SK-N-SH (cell line): ENCODE data around the gene FRY. TPM values are rescaled to one million over a fixed set of nuclear protein-coding genes. Genes with fewer than 3 reads are reported as not detected.

Experiments
- CTCF ChIA-PET: fragments of 300-600, 350-600 bp; formaldehyde crosslinking; extraction: SDS; loops from one replicate; lab custom pipeline; 2021; lab: Yijun Ruan, JAX
- POLR2A ChIA-PET: fragments of 350-600 bp; sonication (Branson Sonifier 250); formaldehyde crosslinking; extraction: SDS; loops from one replicate; lab custom pipeline; 2020; ENCODE audit warnings: antibody characterized with exemption, inconsistent platforms; lab: Yijun Ruan, JAX
- DNase-seq: peaks from one replicate; pipeline ENCODE4 v3.0.0; 2012
- H2AFZ ChIP-seq: fragments of 200-600 bp; sonication (generic); 2 replicates; pipeline ENCODE4 v1.8.1; 2016; ENCODE audit warnings: antibody characterized with exemption, mild to moderate bottlenecking, low read depth
- H3F3A ChIP-seq: fragments of 200-600 bp; sonication (generic); replicated peaks from 2 replicates; pipeline ENCODE3; 2016; ENCODE audit warnings: antibody characterized with exemption, mild to moderate bottlenecking; ENCODE audit not compliant: insufficient read depth
- H3K27ac ChIP-seq, 2 experiments: fragments of 200-500 bp in 1 of 2; fragments of 200-600 bp in 1 of 2; sonication (Bioruptor generic) in 1 of 2; sonication (generic), shearing (Covaris generic) in 1 of 2; 2 replicates each; pipeline versions ENCODE4 v1.5.1 to v1.6.1; 2014 to 2016; ENCODE audit warnings: low read depth in 2 of 2, inconsistent platforms in 1 of 2, low read length in 1 of 2, mild to moderate bottlenecking in 1 of 2, mixed read lengths in 1 of 2
- H3K27me3 ChIP-seq: fragments of 200-600 bp; sonication (generic), shearing (Covaris generic); 2 replicates; pipeline ENCODE4 v1.6.1; 2016; ENCODE audit warnings: mixed run types; ENCODE audit not compliant: insufficient read depth
- H3K36me3 ChIP-seq, 2 experiments: fragments of 200-500 bp in 1 of 2; fragments of 200-600 bp in 1 of 2; sonication (Bioruptor generic) in 1 of 2; sonication (generic) in 1 of 2; replicated peaks in 1 of 2; 2 replicates each; pipeline versions ENCODE3 to v1.5.1; 2014 to 2016; ENCODE audit warnings: low read length in 1 of 2, mild to moderate bottlenecking in 1 of 2; ENCODE audit not compliant: insufficient read depth in 2 of 2, control insufficient read depth in 1 of 2
- H3K4me1 ChIP-seq, 2 experiments: fragments of 200-500 bp in 1 of 2; fragments of 200-600 bp in 1 of 2; sonication (Bioruptor generic) in 1 of 2; sonication (generic), shearing (Covaris generic) in 1 of 2; 2 replicates each; pipeline versions ENCODE4 v1.5.1 to v1.6.1; 2014 to 2016; ENCODE audit warnings: low read depth in 1 of 2, low read length in 1 of 2, mixed run types in 1 of 2; ENCODE audit not compliant: insufficient read depth in 2 of 2, control insufficient read depth in 1 of 2
- H3K4me2 ChIP-seq: fragments of 200-600 bp; sonication (generic), shearing (Covaris generic); 2 replicates; pipeline ENCODE4 v1.6.1; 2017; ENCODE audit warnings: mixed run types
- H3K4me3 ChIP-seq, 2 experiments: fragments of 200-500 bp in 1 of 2; fragments of 200-600 bp in 1 of 2; sonication (Bioruptor generic) in 1 of 2; sonication (generic), shearing (Covaris generic) in 1 of 2; 2 replicates each; pipeline versions ENCODE4 v1.5.1 to v1.8.1; 2014 to 2016; ENCODE audit warnings: low read depth in 2 of 2, inconsistent platforms in 1 of 2, low read length in 1 of 2, mild to moderate bottlenecking in 1 of 2, mixed read lengths in 1 of 2, moderate library complexity in 1 of 2
- H3K79me2 ChIP-seq: fragments of 200-600 bp; sonication (generic); 2 replicates; pipeline ENCODE4 v1.8.1; 2017; ENCODE audit warnings: mild to moderate bottlenecking; ENCODE audit not compliant: insufficient read depth
- H3K9ac ChIP-seq: fragments of 200-600 bp; sonication (generic); 2 replicates; pipeline ENCODE4 v1.6.1; 2017; ENCODE audit warnings: mixed run types
- H3K9me2 ChIP-seq: fragments of 200-600 bp; sonication (generic); 2 replicates; pipeline ENCODE4 v1.6.1; 2017; ENCODE audit warnings: mixed run types
- H3K9me3 ChIP-seq: fragments of 200-600 bp; sonication (generic); 2 replicates; pipeline ENCODE4 v1.6.1; 2017; ENCODE audit warnings: mixed run types, mild to moderate bottlenecking, moderate library complexity
- H4K20me1 ChIP-seq: fragments of 200-600 bp; sonication (generic); 2 replicates; pipeline ENCODE4 v1.6.1; 2017; ENCODE audit warnings: mild to moderate bottlenecking, mixed run types; ENCODE audit not compliant: insufficient read depth
- ELF1 ChIP-seq: IDR thresholded peaks from 2 replicates; pipeline ENCODE4 v1.4.0; 2012
- GABPA ChIP-seq: IDR thresholded peaks from 2 replicates; pipeline ENCODE4 v1.4.0; 2012; ENCODE audit warnings: low read depth, mild to moderate bottlenecking
- GATA2 ChIP-seq: sonication (generic); formaldehyde crosslinking; IDR thresholded peaks from 2 replicates; pipeline ENCODE4 v1.5.0; 2020; ENCODE audit warnings: mild to moderate bottlenecking, missing genetic modification reagents
- POLR2AphosphoS5 ChIP-seq: IDR thresholded peaks from 2 replicates; pipeline ENCODE4 v1.6.1; 2012; ENCODE audit warnings: low read depth, low read length
- RCOR1 ChIP-seq: fragments of 150-350 bp; IDR thresholded peaks from 2 replicates; pipeline ENCODE4 v1.6.1; 2017; ENCODE audit warnings: antibody characterized with exemption, low read length
- RXRA ChIP-seq: IDR thresholded peaks from 2 replicates; pipeline ENCODE4 v1.4.0; 2012; ENCODE audit warnings: low read depth, mild to moderate bottlenecking, borderline replicate concordance
- SMC3 ChIP-seq: IDR thresholded peaks from 2 replicates; pipeline ENCODE4 v1.6.1; 2012; ENCODE audit warnings: low read depth, low read length, improper control_type of control experiment
- WGBS: methylation state at CpG from one replicate; pipeline ENCODE4 v1.1.6; 2017; ENCODE audit warnings: low lambda C conversion rate; 5-methylcytosine and 5-hydroxymethylcytosine counted together
- polyA plus RNA-seq, 3 experiments: library from polyadenylated mRNA; depleted of rRNA; stranded (reverse); fragments of >200 nt; gene quantifications; 2 replicates each; pipeline ENCODE4 v1.2.3, GENCODE V29; 2012
- TF ChIP-seq, protein P1 (sequence below): IDR thresholded peaks from 2 replicates; pipeline ENCODE4 v1.6.1; 2012; ENCODE audit warnings: mild to moderate bottlenecking, low read depth, low read length, moderate library complexity
- TF ChIP-seq, protein P2 (sequence below): fragments of 150-350 bp; IDR thresholded peaks from 2 replicates; pipeline ENCODE4 v1.6.1; 2017; ENCODE audit warnings: antibody characterized with exemption, low read length, low read depth, borderline replicate concordance
- TF ChIP-seq, protein P3 (sequence below): IDR thresholded peaks from 2 replicates; pipeline ENCODE4 v1.4.0; 2012; ENCODE audit warnings: low read depth, borderline replicate concordance
- TF ChIP-seq, protein P4 (sequence below): IDR thresholded peaks from 2 replicates; pipeline ENCODE4 v1.4.0; 2012; ENCODE audit warnings: low read depth

The FRY gene
- polyA plus RNA-seq, 1 of the 3 experiments (the other 2 are of a cell fraction), result 1.4 TPM

DNA sequence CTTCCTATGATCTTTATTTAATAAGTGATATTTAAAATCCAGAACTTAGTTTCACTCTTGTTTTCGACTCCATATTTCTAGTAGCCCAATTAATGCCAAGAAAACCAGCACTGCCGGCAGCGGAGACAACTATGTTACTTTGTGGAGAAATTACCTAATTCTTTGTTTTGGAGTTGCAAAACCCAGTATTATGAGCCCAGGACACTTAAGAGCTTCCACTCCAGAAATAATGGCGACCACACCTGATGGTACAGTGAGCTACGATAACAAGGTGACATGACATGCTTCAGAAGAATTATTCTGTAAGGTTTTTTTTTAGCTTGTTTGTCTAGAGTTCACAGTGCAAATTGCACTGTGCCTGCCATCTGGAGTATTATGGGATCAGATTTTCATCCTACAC lies 147.2 kb downstream of the FRY start:
- DNase-seq, result no peak
- H3K79me2 ChIP-seq, result no peaks in the 10 kb centered on the region
- H4K20me1 ChIP-seq, result no peaks in the 10 kb centered on the region
- no peaks in the 10 kb centered on the region for H3F3A ChIP-seq
- ChIA-PET CTCF (no interaction called here), POLR2A (no interaction called here)
- WGBS, result 85% methylated on average over 5 of the region's 5 CpGs
- no peaks in the 10 kb centered on the region for H3K27me3 ChIP-seq
- no peak for TF ChIP-seq GATA2
- TF ChIP-seq ELF1, result no peak
- no peak for TF ChIP-seq POLR2AphosphoS5
- H3K4me3 ChIP-seq, result no peak overlapping the region
- H3K9me3 ChIP-seq, result no peaks in the 10 kb centered on the region
- H3K27ac ChIP-seq, result no peak overlapping the region
- H3K4me2 ChIP-seq, result no peak overlapping the region
- H3K9me2 ChIP-seq, result no peaks in the 10 kb centered on the region
- H2AFZ ChIP-seq, result no peak overlapping the region
- H3K9ac ChIP-seq, result no peak overlapping the region
- no peaks in the 10 kb centered on the region for H3K36me3 ChIP-seq
- H3K4me1 ChIP-seq, result peaks cover 0 to 4% of the 10 kb centered on the region in 2 experiments; a peak in 2 of 4 replicates

DNA sequence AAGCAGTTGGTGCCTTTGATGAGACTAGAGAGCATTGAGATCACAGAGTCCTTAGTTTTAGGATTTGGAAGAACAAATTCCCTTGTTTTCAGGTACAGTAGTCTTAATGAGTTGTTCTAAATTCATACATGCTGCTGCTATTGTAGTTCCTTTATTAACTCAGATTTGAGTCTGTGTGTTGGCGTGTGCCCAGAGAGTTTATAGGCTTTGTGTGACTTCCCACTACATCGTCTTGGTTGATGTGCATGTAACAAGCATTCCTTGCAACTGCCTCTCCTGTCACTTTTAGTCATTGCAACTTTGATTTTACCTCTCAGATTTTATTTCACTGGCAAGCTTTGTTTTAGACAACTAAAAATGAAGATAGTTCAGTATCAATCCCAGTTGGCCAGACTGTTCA lies 148.1 kb downstream of the FRY start:
- Histone ChIP-seq H3K27ac (no peak overlapping the region), H3K4me3 (no peak overlapping the region), H3K27me3 (no peaks in the 10 kb centered on the region), H3K79me2 (no peaks in the 10 kb centered on the region), H3F3A (no peaks in the 10 kb centered on the region), H3K9me2 (no peaks in the 10 kb centered on the region), H3K36me3 (peaks cover 0 to 1% of the 10 kb centered on the region in 2 experiments), H3K4me1 (peaks cover 0 to 4% of the 10 kb centered on the region in 2 experiments; a peak in 2 of 4 replicates), H3K9me3 (no peaks in the 10 kb centered on the region), H3K4me2 (no peak overlapping the region), H2AFZ (no peak overlapping the region), H4K20me1 (no peaks in the 10 kb centered on the region), H3K9ac (no peak overlapping the region)
- DNase-seq, result no peak
- CTCF ChIA-PET, result no interaction called here
- TF ChIP-seq SMC3 (no peak), GATA2 (no peak), RCOR1 (no peak), GABPA (no peak), ELF1 (no peak), RXRA (no peak)
- TF ChIP-seq, protein P1, sequence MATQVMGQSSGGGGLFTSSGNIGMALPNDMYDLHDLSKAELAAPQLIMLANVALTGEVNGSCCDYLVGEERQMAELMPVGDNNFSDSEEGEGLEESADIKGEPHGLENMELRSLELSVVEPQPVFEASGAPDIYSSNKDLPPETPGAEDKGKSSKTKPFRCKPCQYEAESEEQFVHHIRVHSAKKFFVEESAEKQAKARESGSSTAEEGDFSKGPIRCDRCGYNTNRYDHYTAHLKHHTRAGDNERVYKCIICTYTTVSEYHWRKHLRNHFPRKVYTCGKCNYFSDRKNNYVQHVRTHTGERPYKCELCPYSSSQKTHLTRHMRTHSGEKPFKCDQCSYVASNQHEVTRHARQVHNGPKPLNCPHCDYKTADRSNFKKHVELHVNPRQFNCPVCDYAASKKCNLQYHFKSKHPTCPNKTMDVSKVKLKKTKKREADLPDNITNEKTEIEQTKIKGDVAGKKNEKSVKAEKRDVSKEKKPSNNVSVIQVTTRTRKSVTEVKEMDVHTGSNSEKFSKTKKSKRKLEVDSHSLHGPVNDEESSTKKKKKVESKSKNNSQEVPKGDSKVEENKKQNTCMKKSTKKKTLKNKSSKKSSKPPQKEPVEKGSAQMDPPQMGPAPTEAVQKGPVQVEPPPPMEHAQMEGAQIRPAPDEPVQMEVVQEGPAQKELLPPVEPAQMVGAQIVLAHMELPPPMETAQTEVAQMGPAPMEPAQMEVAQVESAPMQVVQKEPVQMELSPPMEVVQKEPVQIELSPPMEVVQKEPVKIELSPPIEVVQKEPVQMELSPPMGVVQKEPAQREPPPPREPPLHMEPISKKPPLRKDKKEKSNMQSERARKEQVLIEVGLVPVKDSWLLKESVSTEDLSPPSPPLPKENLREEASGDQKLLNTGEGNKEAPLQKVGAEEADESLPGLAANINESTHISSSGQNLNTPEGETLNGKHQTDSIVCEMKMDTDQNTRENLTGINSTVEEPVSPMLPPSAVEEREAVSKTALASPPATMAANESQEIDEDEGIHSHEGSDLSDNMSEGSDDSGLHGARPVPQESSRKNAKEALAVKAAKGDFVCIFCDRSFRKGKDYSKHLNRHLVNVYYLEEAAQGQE, result no peak
- TF ChIP-seq, protein P2, sequence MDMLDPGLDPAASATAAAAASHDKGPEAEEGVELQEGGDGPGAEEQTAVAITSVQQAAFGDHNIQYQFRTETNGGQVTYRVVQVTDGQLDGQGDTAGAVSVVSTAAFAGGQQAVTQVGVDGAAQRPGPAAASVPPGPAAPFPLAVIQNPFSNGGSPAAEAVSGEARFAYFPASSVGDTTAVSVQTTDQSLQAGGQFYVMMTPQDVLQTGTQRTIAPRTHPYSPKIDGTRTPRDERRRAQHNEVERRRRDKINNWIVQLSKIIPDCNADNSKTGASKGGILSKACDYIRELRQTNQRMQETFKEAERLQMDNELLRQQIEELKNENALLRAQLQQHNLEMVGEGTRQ, result no peak
- TF ChIP-seq, protein P3, sequence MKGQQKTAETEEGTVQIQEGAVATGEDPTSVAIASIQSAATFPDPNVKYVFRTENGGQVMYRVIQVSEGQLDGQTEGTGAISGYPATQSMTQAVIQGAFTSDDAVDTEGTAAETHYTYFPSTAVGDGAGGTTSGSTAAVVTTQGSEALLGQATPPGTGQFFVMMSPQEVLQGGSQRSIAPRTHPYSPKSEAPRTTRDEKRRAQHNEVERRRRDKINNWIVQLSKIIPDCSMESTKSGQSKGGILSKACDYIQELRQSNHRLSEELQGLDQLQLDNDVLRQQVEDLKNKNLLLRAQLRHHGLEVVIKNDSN, result no peak
- TF ChIP-seq, protein P4, sequence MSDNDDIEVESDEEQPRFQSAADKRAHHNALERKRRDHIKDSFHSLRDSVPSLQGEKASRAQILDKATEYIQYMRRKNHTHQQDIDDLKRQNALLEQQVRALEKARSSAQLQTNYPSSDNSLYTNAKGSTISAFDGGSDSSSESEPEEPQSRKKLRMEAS, result no peak
- POLR2A ChIA-PET, result no interaction called here
- WGBS, result 91% methylated on average over 2 of the region's 2 CpGs
